H1 (cell line): ENCODE results near the gene QRSL1. TPM values are rescaled to one million over a fixed set of nuclear protein-coding genes. Genes with fewer than 3 reads are reported as not detected.

Source experiments
- JUND ChIP-seq: IDR thresholded peaks from 2 replicates; pipeline ENCODE4 v1.6.1; 2011; ENCODE audit warnings: mild to moderate bottlenecking, improper control_type of control experiment, low read length
- KDM4A ChIP-seq: IDR thresholded peaks from one replicate; pipeline ENCODE4 v1.7.1; 2012; ENCODE audit warnings: low read depth, mild to moderate bottlenecking, moderate library complexity, low read length, inconsistent platforms; ENCODE audit not compliant: severe bottlenecking
- POU5F1 ChIP-seq: IDR thresholded peaks from 2 replicates; pipeline ENCODE4 v1.6.1; 2011; ENCODE audit warnings: low read depth, mild to moderate bottlenecking, low read length, moderate library complexity
- SUZ12 ChIP-seq: fragments of 200-600 bp; sonication (generic); IDR thresholded peaks from 2 replicates; pipeline ENCODE4 v1.6.1; 2012; ENCODE audit warnings: mild to moderate bottlenecking, inconsistent platforms, low read length, moderate library complexity, mixed read lengths
- polyA plus RNA-seq, 7 experiments: library from polyadenylated mRNA; depleted of rRNA in 3 of 7; stranded (reverse) in 5 of 7; unstranded in 2 of 7; fragments of >200 nt in 5 of 7; fragments of 200-250 nt in 2 of 7; gene quantifications; 1 replicate in 5 of 7; 2 replicates in 1 of 7; 4 replicates in 1 of 7; pipeline versions ENCODE4 v1.2.1 to v1.2.3, GENCODE V29; 2011 to 2013; ENCODE audit warnings: missing spikeins in 2 of 7, mixed read lengths in 2 of 7
- total RNA-seq: library from RNA; stranded (reverse); fragmentation: NEBNext Ultra II Directional; extraction: Animal tissue kit (Norgen Biotek cat#: 25700); gene quantifications from 2 replicates; pipeline ENCODE4 v1.2.1, GENCODE V29; 2021

QRSL1 gene
- total and polyA plus RNA-seq, 2 of the 8 experiments (the other 6 are each of a cell fraction or from before 2014, with no cell fraction given), result 7.8 to 22.2 TPM

DNA sequence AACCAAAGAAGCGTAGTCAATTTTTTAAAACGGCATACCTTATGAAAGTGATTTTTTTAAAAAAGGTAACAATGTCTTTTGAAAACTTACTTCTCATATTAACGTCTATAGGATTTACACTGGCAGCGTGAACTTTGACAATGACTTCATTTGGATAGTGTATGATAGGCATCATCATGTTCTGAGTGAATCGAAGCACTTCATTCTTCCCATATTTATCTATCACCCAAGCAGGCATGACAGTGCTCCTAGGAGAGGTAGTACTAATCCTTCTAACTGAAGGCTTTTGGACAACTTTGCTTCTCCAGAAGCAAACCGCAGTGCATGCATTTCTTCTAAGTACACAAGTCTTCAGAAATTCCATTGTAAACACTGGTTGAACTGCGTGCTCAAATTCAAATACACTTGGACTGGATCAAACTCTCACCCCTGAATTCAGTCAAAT is 698 bp upstream of the QRSL1 start (continued):
- TF ChIP-seq JUND (no peak), SUZ12 (no peak), POU5F1 (no peak), KDM4A (no peak)
